Thoracic aorta (tissue), 2 donors: ENCODE measurements around the gene INF2. TPM values are rescaled to one million over a fixed set of nuclear protein-coding genes. Genes with fewer than 3 reads are reported as not detected.

Experiments used
- ATAC-seq: fragments of 150-250 bp; one replicate; pipeline ENCODE4 v1.8.0; 2017; ENCODE audit warnings: low read depth; ENCODE audit not compliant: insufficient number of reproducible peaks, low FRiP score
- DNase-seq: peaks from one replicate; pipeline ENCODE4 v3.0.0-alpha.2; 2020; ENCODE audit warnings: low spot score
- H3K27ac ChIP-seq, 2 donors: fragments of 200-600 bp; sonication (generic); 1 replicate in 1 of 2; 2 replicates in 1 of 2; pipeline ENCODE4 v1.5.1; 2016; ENCODE audit warnings: mild to moderate bottlenecking in 2 of 2, moderate library complexity in 2 of 2
- H3K27me3 ChIP-seq: fragments of 200-600 bp; sonication (generic); replicated peaks from 2 replicates; pipeline ENCODE4 v1.6.0; 2016; ENCODE audit warnings: mild to moderate bottlenecking; ENCODE audit not compliant: insufficient read depth
- H3K36me3 ChIP-seq: fragments of 200-600 bp; sonication (generic); one replicate; pipeline ENCODE4 v1.5.1; 2016
- H3K4me1 ChIP-seq, 2 donors: fragments of 200-600 bp; sonication (generic); 1 replicate in 1 of 2; 2 replicates in 1 of 2; pipeline versions ENCODE4 v1.5.1 to v1.6.0; 2016; ENCODE audit warnings: low read depth in 2 of 2, mild to moderate bottlenecking in 1 of 2; ENCODE audit not compliant: control insufficient read depth in 1 of 2
- H3K4me3 ChIP-seq: fragments of 200-600 bp; sonication (generic); 2 replicates; pipeline ENCODE4 v1.5.1; 2016; ENCODE audit warnings: mild to moderate bottlenecking
- H3K9me3 ChIP-seq: fragments of 200-600 bp; sonication (generic); 2 replicates; pipeline ENCODE4 v1.5.1; 2016
- CTCF ChIP-seq: fragments of 200-600 bp; sonication (generic); IDR thresholded peaks from one replicate; pipeline ENCODE4 v1.5.1; 2019; ENCODE audit warnings: antibody characterized with exemption
- total RNA-seq, 2 donors: library from RNA; depleted of rRNA; stranded (reverse); fragments of >200 nt; gene quantifications; one replicate each; pipeline versions ENCODE4 v1.1.0 to v1.2.3, GENCODE V29; 2016

INF2 gene
- total RNA-seq, 2 donors from 2014 or later: 124 to 162 TPM

- peaks cover 48% of the 10 kb centered on the region for H3K36me3 ChIP-seq
- TF ChIP-seq CTCF: peak; percentile 99
- peak overlapping the region in 1 of 2 donors; percentile 30 for H3K27ac ChIP-seq
Measured at GRCh38 chr14:104708606-104709268, 19.3 kb downstream of the INF2 start.

GRCh38 chr14:104709387-104710039 lies 20.1 kb downstream of the INF2 start:
- H3K27ac ChIP-seq: peak overlapping the region; percentile 19 to 30
- ATAC-seq: no peak
- H3K4me1 ChIP-seq: peaks cover 0 to 20% of the 10 kb centered on the region in 2 donors
- no peak overlapping the region for H3K4me3 ChIP-seq
- DNase-seq: no peak
- TF ChIP-seq CTCF: no peak
- H3K9me3 ChIP-seq: no peaks in the 10 kb centered on the region
- H3K27me3 ChIP-seq: no peaks in the 10 kb centered on the region
- peaks cover 54% of the 10 kb centered on the region for H3K36me3 ChIP-seq

More at GRCh38 chr14:104708606-104709268, 19.3 kb downstream of the INF2 start:
- DNase-seq (no peak), ATAC-seq (peak; percentile 52)
- peaks cover 0 to 20% of the 10 kb centered on the region in 2 donors for H3K4me1 ChIP-seq
- no peaks in the 10 kb centered on the region for H3K9me3 ChIP-seq
- no peaks in the 10 kb centered on the region for H3K27me3 ChIP-seq
- H3K4me3 ChIP-seq: no peak overlapping the region

- Histone ChIP-seq H3K36me3 (peaks cover 61% of the 10 kb centered on the region), H3K9me3 (no peaks in the 10 kb centered on the region), H3K4me1 (peaks cover 0 to 20% of the 10 kb centered on the region in 2 donors), H3K27me3 (no peaks in the 10 kb centered on the region), H3K27ac (no peak overlapping the region), H3K4me3 (no peak overlapping the region)
- no peak for ATAC-seq
- TF ChIP-seq CTCF: no peak
- DNase-seq: no peak
Measured at GRCh38 chr14:104710071-104710735, 20.8 kb downstream of the INF2 start.

GRCh38 chr14:104712881-104713734 lies 23.7 kb downstream of the INF2 start:
- Histone ChIP-seq H3K27me3 (no peaks in the 10 kb centered on the region), H3K27ac (no peak overlapping the region), H3K4me1 (peaks cover 0 to 17% of the 10 kb centered on the region in 2 donors), H3K36me3 (peaks cover 58% of the 10 kb centered on the region), H3K4me3 (no peak overlapping the region), H3K9me3 (no peaks in the 10 kb centered on the region)
- DNase-seq: no peak
- no peak for TF ChIP-seq CTCF
- no peak for ATAC-seq
